ENCODE measurements around the gene FCHO2. TPM values are rescaled to one million over a fixed set of nuclear protein-coding genes. Genes with fewer than 3 reads are reported as not detected.

Gene FCHO2
- total and polyA plus RNA-seq, 10 of the 15 experiments (the other 5 are each of a cell fraction or from before 2014, with no cell fraction given) = 0.05 to 1.4 (median 0.18) TPM

- no peak overlapping the region for H3K4me3 ChIP-seq
- WGBS (ENCODE audit: insufficient coverage, insufficient replicate concordance, low lambda C conversion rate, missing lambda C conversion rate) = 48% methylated on average over 4 of the region's 4 CpGs
- TF ChIP-seq SUZ12 (IDR thresholded peaks at IDR 0.05; ENCODE audit: unreplicated experiment) (no peak), BCLAF1 (IDR thresholded peaks at IDR 0.05) (no peak), CEBPZ (IDR thresholded peaks at IDR 0.05; ENCODE audit: low read depth, low read length) (no peak), TCF3 (IDR thresholded peaks at IDR 0.05; ENCODE audit: borderline replicate concordance, insufficient read depth, low read depth, low read length) (no peak), CHD4 (IDR thresholded peaks at IDR 0.05) (no peak), IKZF2 (IDR thresholded peaks at IDR 0.05) (no peak), MTA3 (IDR thresholded peaks at IDR 0.05; ENCODE audit: borderline replicate concordance, low read length) (no peak), PAX5 (IDR thresholded peaks at IDR 0.05; ENCODE audit: borderline replicate concordance, low read depth, low read length) (no peak), CREB1 (IDR thresholded peaks at IDR 0.05; ENCODE audit: low read depth) (no peak), JUND (IDR thresholded peaks at IDR 0.05; ENCODE audit: low read depth, low read length) (no peak), TAF1 (IDR thresholded peaks at IDR 0.05; ENCODE audit: borderline replicate concordance, low read depth, low read length) (no peak), SPI1 (IDR thresholded peaks at IDR 0.05; ENCODE audit: borderline replicate concordance, insufficient read depth, low read depth, low read length) (no peak), TCF12 (IDR thresholded peaks at IDR 0.05; ENCODE audit: low read depth, low read length) (no peak), BMI1 (IDR thresholded peaks at IDR 0.05; ENCODE audit: borderline replicate concordance) (no peak), STAT1 (conservative IDR thresholded peaks at IDR 0.05) (no peak), NBN (IDR thresholded peaks at IDR 0.05) (no peak), MEF2A (IDR thresholded peaks at IDR 0.05; ENCODE audit: insufficient read depth, low read depth, low read length) (no peak), EZH2 (IDR thresholded peaks at IDR 0.05; ENCODE audit: borderline replicate concordance, control insufficient read depth, low read depth, low read length) (no peak)
- TF ChIP-seq, protein P1, sequence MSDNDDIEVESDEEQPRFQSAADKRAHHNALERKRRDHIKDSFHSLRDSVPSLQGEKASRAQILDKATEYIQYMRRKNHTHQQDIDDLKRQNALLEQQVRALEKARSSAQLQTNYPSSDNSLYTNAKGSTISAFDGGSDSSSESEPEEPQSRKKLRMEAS (IDR thresholded peaks at IDR 0.05; ENCODE audit: low read depth, low read length) = no peak
- H3K27me3 ChIP-seq (replicated peaks in 1 of 2; ENCODE audit: control insufficient read depth in 2 of 2, insufficient read depth in 2 of 2, low read length in 1 of 2) = no peaks in the 10 kb centered on the region
- ChIA-PET CTCF (interaction anchor here (0.7 to 1.3 kb wide), 2 partner anchors 91 to 166 kb away, joined by 3 read pairs; no protein-coding TSS in a partner anchor), RAD21 (ENCODE audit: unreplicated experiment) (no interaction called here), SMC1A (ENCODE audit: uncharacterized antibody, unreplicated experiment) (interaction anchor here (1.0 kb wide), 1 partner anchor 83 kb away, joined by 3 read pairs; no protein-coding TSS in a partner anchor), POLR2A (no interaction called here)
- H3K4me1 ChIP-seq (ENCODE audit: control insufficient read depth, insufficient read depth, low read length) = no peaks in the 10 kb centered on the region
- H3K79me2 ChIP-seq (ENCODE audit: control insufficient read depth, insufficient read depth, low read length) = no peaks in the 10 kb centered on the region
- H4K20me1 ChIP-seq (ENCODE audit: control insufficient read depth, insufficient read depth) = no peaks in the 10 kb centered on the region
- H2AFZ ChIP-seq (ENCODE audit: control insufficient read depth, low read depth, low read length) = no peak overlapping the region
- H3K9ac ChIP-seq (ENCODE audit: control insufficient read depth, insufficient read depth, low read length) = no peak overlapping the region
- intact Hi-C loops (cut with micrococcal nuclease; ENCODE audit: unreplicated experiment) = no loop called here
- no peak for DNase-seq (ENCODE audit: low read depth, low spot score)
- H3K36me3 ChIP-seq (ENCODE audit: control insufficient read depth in 2 of 2, insufficient read depth in 2 of 2, low read length in 1 of 2) = no peaks in the 10 kb centered on the region
- in situ Hi-C loops (cut with MboI) = loop anchor here (10.0 kb wide), 1 partner anchor 357 kb away; the partner anchor contains the start of gene FOXD1
- no peak for ATAC-seq
- H3K4me2 ChIP-seq (ENCODE audit: control insufficient read depth, insufficient read depth) = no peak overlapping the region
- FAIRE-seq = no peak
- H3K27ac ChIP-seq (ENCODE audit: control insufficient read depth, insufficient read depth) = no peak overlapping the region
- no TSS peak for BruUV-seq (replicated peaks)
- H3K9me3 ChIP-seq (replicated peaks; ENCODE audit: control insufficient read depth, insufficient read depth, low read length) = no peaks in the 10 kb centered on the region
These were observed 132.2 kb downstream of the FCHO2 start for GRCh38 chr5:73088026-73088425.

Data from GM12878 (cell line).